HepG2 (cell line): ENCODE data around the gene RPF1. TPM values are rescaled to one million over a fixed set of nuclear protein-coding genes. Genes with fewer than 3 reads are reported as not detected.

Experiments used
- ATAC-seq: fragments of 200-7000 bp; cut with Tn5 transposase; 3 replicates; pipeline ENCODE4 v1.9.1; 2020; ENCODE audit warnings: mild to moderate bottlenecking, moderate library complexity
- BruUV-seq: library from RNA; stranded (reverse); fragments of 400-500 nt; replicated peaks from 2 replicates; lab custom pipeline; 2021; lab: Mats Ljungman, UMichigan
- CTCF ChIA-PET: fragments of 300-600 bp; formaldehyde crosslinking; extraction: SDS; loops from one replicate; lab custom pipeline; 2021; ENCODE audit warnings: low total read pairs, inconsistent platforms, low intra/inter-chr PET ratio; lab: Yijun Ruan, JAX
- POLR2A ChIA-PET: fragments of 350-600 bp; sonication (Branson Sonifier 250); formaldehyde crosslinking; loops from one replicate; lab custom pipeline; 2020; ENCODE audit warnings: antibody characterized with exemption, inconsistent platforms; lab: Yijun Ruan, JAX
- DNase-seq: peaks from one replicate; pipeline ENCODE4 v3.0.0-alpha.2; 2015; ENCODE audit warnings: low spot score
- FAIRE-seq: peaks from 3 replicates; lab custom pipeline; 2011; peaks lifted over from hg19 to GRCh38; lab: Jason Lieb, UNC
- H2AFZ ChIP-seq: one replicate; pipeline ENCODE4 v1.6.1; 2011; ENCODE audit warnings: low read length, inconsistent platforms
- H3K27ac ChIP-seq: fragments of 300-600 bp; 3 replicates; pipeline ENCODE4 v1.8.0; 2011; ENCODE audit warnings: mixed run types, mild to moderate bottlenecking, mixed read lengths, low read length, inconsistent platforms; ENCODE audit not compliant: insufficient read depth; ENCODE audit errors: extremely low read length
- H3K27me3 ChIP-seq, 2 experiments: fragments of 200-600 bp in 1 of 2; 2 replicates in 1 of 2; 3 replicates in 1 of 2; pipeline versions ENCODE4 v1.6.0 to v1.8.0; 2011; ENCODE audit warnings: low read length in 2 of 2, mild to moderate bottlenecking in 2 of 2, moderate library complexity in 2 of 2, inconsistent platforms in 1 of 2; ENCODE audit not compliant: insufficient read depth in 2 of 2, control insufficient read depth in 1 of 2
- H3K36me3 ChIP-seq, 2 experiments: fragments of 200-600 bp in 1 of 2; replicated peaks in 1 of 2; 2 replicates in 1 of 2; 3 replicates in 1 of 2; pipeline versions ENCODE4 v1.5.1 to v1.8.0; 2011; ENCODE audit warnings: low read length in 2 of 2, inconsistent platforms in 1 of 2; ENCODE audit not compliant: insufficient read depth in 2 of 2, control insufficient read depth in 1 of 2
- H3K4me1 ChIP-seq: 2 replicates; pipeline ENCODE4 v1.5.1; 2012; ENCODE audit warnings: low read length, inconsistent platforms; ENCODE audit not compliant: insufficient read depth
- H3K4me2 ChIP-seq: 2 replicates; pipeline ENCODE4 v1.6.0; 2011; ENCODE audit warnings: low read depth, low read length, inconsistent platforms
- H3K4me3 ChIP-seq, 3 experiments: fragments of 200-600 bp in 1 of 3; sonication (generic), shearing (Covaris generic) in 1 of 3; replicated peaks in 1 of 3; 2 replicates each; pipeline ENCODE4 v1.5.1; 2011 to 2016; ENCODE audit warnings: low read length in 3 of 3, inconsistent platforms in 2 of 3, low read depth in 2 of 3, mild to moderate bottlenecking in 2 of 3, control low read depth in 1 of 3, mixed read lengths in 1 of 3; ENCODE audit not compliant: insufficient read depth in 1 of 3
- H3K79me2 ChIP-seq: one replicate; pipeline ENCODE4 v1.6.1; 2011; ENCODE audit warnings: low read length, inconsistent platforms; ENCODE audit not compliant: insufficient read depth
- H3K9ac ChIP-seq: 2 replicates; pipeline ENCODE4 v1.6.0; 2011; ENCODE audit warnings: mild to moderate bottlenecking, low read depth, low read length, inconsistent platforms; ENCODE audit not compliant: insufficient read depth
- H3K9me3 ChIP-seq: 2 replicates; pipeline ENCODE4 v1.5.1; 2012; ENCODE audit warnings: mild to moderate bottlenecking, low read length
- H4K20me1 ChIP-seq: 2 replicates; pipeline ENCODE4 v1.6.0; 2011; ENCODE audit warnings: inconsistent platforms, mild to moderate bottlenecking, low read length, moderate library complexity; ENCODE audit not compliant: insufficient read depth
- BCL3 ChIP-seq: sonication (generic); formaldehyde crosslinking; IDR thresholded peaks from 2 replicates; pipeline ENCODE4 v1.5.1; 2020; ENCODE audit warnings: mild to moderate bottlenecking, missing genetic modification reagents, moderate library complexity
- E2F5 ChIP-seq: sonication (generic); formaldehyde crosslinking; conservative IDR thresholded peaks from 2 replicates; pipeline ENCODE4 v1.4.0; 2020; ENCODE audit warnings: missing genetic modification reagents
- EHMT2 ChIP-seq: fragments of 200-600 bp; sonication (generic); IDR thresholded peaks from 2 replicates; pipeline ENCODE4 v1.7.0; 2017; ENCODE audit warnings: antibody characterized with exemption, low read depth, low read length, borderline replicate concordance
- GTF2F1 ChIP-seq: fragments of 150-350 bp; IDR thresholded peaks from 2 replicates; pipeline ENCODE4 v1.6.1; 2014; ENCODE audit warnings: low read length
- HINFP ChIP-seq: sonication (generic); formaldehyde crosslinking; IDR thresholded peaks from 2 replicates; pipeline ENCODE4 v1.4.0; 2020; ENCODE audit warnings: low read depth, mild to moderate bottlenecking, missing genetic modification reagents
- HNRNPL ChIP-seq: fragments of 200-400 bp; formaldehyde crosslinking; IDR thresholded peaks from 2 replicates; pipeline ENCODE4 v1.6.1; 2017; ENCODE audit warnings: mild to moderate bottlenecking, low read depth, low read length
- HOXA5 ChIP-seq: sonication (generic); formaldehyde crosslinking; IDR thresholded peaks from 2 replicates; pipeline ENCODE4 v1.4.0; 2020; ENCODE audit warnings: missing genetic modification reagents
- POLR2A ChIP-seq, 2 experiments: IDR thresholded peaks; 2 replicates each; pipeline ENCODE4 v1.6.1; 2011; ENCODE audit warnings: low read depth in 2 of 2, low read length in 2 of 2, mild to moderate bottlenecking in 1 of 2, moderate library complexity in 1 of 2; ENCODE audit not compliant: insufficient read depth in 1 of 2
- RNF2 ChIP-seq: fragments of 450-650 bp; conservative IDR thresholded peaks from 2 replicates; pipeline ENCODE4 v1.6.1; 2016; ENCODE audit warnings: low read depth
- SMARCE1 ChIP-seq: fragments of 450-650 bp; IDR thresholded peaks from 2 replicates; pipeline ENCODE4 v1.6.1; 2017; ENCODE audit warnings: borderline replicate concordance
- SNRNP70 ChIP-seq: fragments of 200-400 bp; formaldehyde crosslinking; IDR thresholded peaks from 2 replicates; pipeline ENCODE4 v1.6.1; 2017; ENCODE audit warnings: mild to moderate bottlenecking, low read depth, low read length, moderate library complexity
- ZNF10 ChIP-seq: sonication (generic); formaldehyde crosslinking; IDR thresholded peaks from 2 replicates; pipeline ENCODE4 v1.4.0; 2020; ENCODE audit warnings: mild to moderate bottlenecking, low read depth, missing genetic modification reagents, borderline replicate concordance
- ZNF101 ChIP-seq: sonication (generic); formaldehyde crosslinking; IDR thresholded peaks from 2 replicates; pipeline ENCODE4 v1.4.0; 2020; ENCODE audit warnings: mild to moderate bottlenecking, low read depth, missing genetic modification reagents, borderline replicate concordance
- ZNF3 ChIP-seq: IDR thresholded peaks from 2 replicates; pipeline ENCODE4 v1.7.0; 2017; ENCODE audit warnings: inconsistent platforms
- ZNF460 ChIP-seq: sonication (generic); formaldehyde crosslinking; IDR thresholded peaks from 2 replicates; pipeline ENCODE4 v1.5.1; 2020; ENCODE audit warnings: missing genetic modification reagents, mild to moderate bottlenecking, borderline replicate concordance
- WGBS: methylation state at CpG from one replicate; pipeline ENCODE4 v1.1.6; 2017; ENCODE audit warnings: low lambda C conversion rate; 5-methylcytosine and 5-hydroxymethylcytosine counted together
- in situ Hi-C: cut with HindIII; loops from 2 replicates; pipeline ENCODE4 v1.10.0; 2017; ENCODE audit warnings: low pct_unique_long_range_greater_than_20kb; ENCODE audit not compliant: extremely low pct_ligation_motif_present
- intact Hi-C: fragments of 100-400 bp; cut with micrococcal nuclease; formaldehyde crosslinking; loops from one replicate; pipeline ENCODE4 v1.10.0; 2022; ENCODE audit not compliant: unreplicated experiment
- polyA plus RNA-seq, 8 experiments: library from polyadenylated mRNA; depleted of rRNA in 3 of 8; stranded (reverse) in 7 of 8; unstranded in 1 of 8; fragments of >200 nt; fragmentation: Illumina TruSeq in 4 of 8; extraction: Trizol in 4 of 8; gene quantifications; 2 replicates each; pipeline versions ENCODE4 v1.2.1 to v1.2.3, GENCODE V29; 2011 to 2016; ENCODE audit warnings: low read depth in 4 of 8, missing spikeins in 1 of 8, mixed read lengths in 1 of 8; ENCODE audit not compliant: insufficient read depth in 1 of 8
- total RNA-seq, 5 experiments: library from RNA; depleted of rRNA; stranded (reverse); fragments of >200 nt; fragmentation: Illumina TruSeq; extraction: Trizol; gene quantifications; 2 replicates each; pipeline ENCODE4 v1.2.3, GENCODE V29; 2016; ENCODE audit warnings: low read depth in 1 of 5

Gene RPF1
- total and polyA plus RNA-seq, 2 of the 13 experiments (the other 11 are each of a cell fraction or from before 2014, with no cell fraction given) = 23.0 to 39.0 TPM

- CTCF ChIA-PET = no interaction called here
- POLR2A ChIA-PET = no interaction called here
- Histone ChIP-seq H3K4me3 (no peak overlapping the region), H4K20me1 (no peaks in the 10 kb centered on the region), H3K9ac (no peak overlapping the region), H2AFZ (no peak overlapping the region), H3K27me3 (no peaks in the 10 kb centered on the region; a peak in 1 of 5 replicates), H3K36me3 (no peaks in the 10 kb centered on the region), H3K4me1 (no peaks in the 10 kb centered on the region), H3K27ac (no peak overlapping the region), H3K4me2 (no peak overlapping the region), H3K79me2 (no peaks in the 10 kb centered on the region), H3K9me3 (no peaks in the 10 kb centered on the region)
- intact Hi-C loops = no loop called here
- ATAC-seq (no peak), FAIRE-seq (no peak), DNase-seq (no peak)
- TF ChIP-seq RNF2 (no peak), EHMT2 (no peak), SMARCE1 (no peak)
- BruUV-seq = no TSS peak
- in situ Hi-C loops = no loop called here
Observed at GRCh38 chr1:84467298-84467697, 11.8 kb upstream of the RPF1 start.

- Histone ChIP-seq H3K9ac (no peak overlapping the region), H2AFZ (no peak overlapping the region), H4K20me1 (0 out of 2 replicates have a peak, but pooled peaks cover 2% of the 10 kb centered on the region), H3K36me3 (0 out of 5 replicates have a peak, but pooled peaks cover 0 to 1% of the 10 kb centered on the region in 2 experiments), H3K4me2 (no peak overlapping the region), H3K4me1 (peaks cover 10% of the 10 kb centered on the region), H3K27me3 (no peaks in the 10 kb centered on the region; a peak in 1 of 5 replicates), H3K4me3 (no peak overlapping the region), H3K9me3 (peaks cover 14% of the 10 kb centered on the region), H3K27ac (no peak overlapping the region), H3K79me2 (peaks cover 19% of the 10 kb centered on the region)
- ATAC-seq (no peak), FAIRE-seq (no peak), DNase-seq (no peak)
- no TSS peak for BruUV-seq
- intact Hi-C loops (loop anchor here (10.0 kb wide), 1 partner anchor 401 kb away; no protein-coding TSS in a partner anchor), in situ Hi-C loops (no loop called here)
- ChIA-PET CTCF (no interaction called here), POLR2A (no interaction called here)
- 40% methylated on average over 1 of the region's 1 CpG for WGBS
- TF ChIP-seq HINFP (no peak), HOXA5 (CRISPR knock-in tag) (no peak), ZNF10 (CRISPR knock-in tag) (no peak), SNRNP70 (no peak), POLR2A (IDR thresholded peaks at IDR 0.05; ENCODE audit: insufficient read depth in 1 of 2, low read depth in 2 of 2, low read length in 2 of 2) (no peak), ZNF101 (no peak), HNRNPL (no peak), ZNF3 (CRISPR knock-in tag) (no peak), ZNF460 (CRISPR knock-in tag) (no peak), BCL3 (CRISPR knock-in tag) (no peak), GTF2F1 (no peak), E2F5 (CRISPR knock-in tag) (no peak)
Observed at GRCh38 chr1:84476225-84476624, 2.8 kb upstream of the RPF1 start.
